CD4-positive, alpha-beta T cell (primary cell): Measurements from ENCODE around the gene SPSB3. TPM values are rescaled to one million over a fixed set of nuclear protein-coding genes. Genes with fewer than 3 reads are reported as not detected.
A peak's percentile ranks its signal among the peaks of the same experiment; 100 is the strongest.

Experiments
- ATAC-seq: fragments of 200-7000 bp; cut with Tn5 transposase; one replicate; pipeline ENCODE4 v1.10.0; 2022; ENCODE audit warnings: mild to moderate bottlenecking; ENCODE audit not compliant: poor library complexity
- CTCF ChIA-PET: fragments of 350-600 bp; sonication (Branson Sonifier 250); formaldehyde crosslinking; loops from one replicate; lab custom pipeline; 2021; ENCODE audit warnings: antibody characterized with exemption, inconsistent platforms; lab: Charles Lee
- POLR2A ChIA-PET: fragments of 350-600 bp; sonication (Branson Sonifier 250); formaldehyde crosslinking; loops from one replicate; lab custom pipeline; 2021; ENCODE audit warnings: antibody characterized with exemption, inconsistent platforms; lab: Charles Lee
- DNase-seq, 14 experiments: peaks; one replicate each; pipeline ENCODE4 v3.0.0-alpha.2; 2013 to 2020; ENCODE audit warnings: mixed read lengths in 2 of 14
- H3K27ac ChIP-seq, 2 donors: one replicate each; pipeline versions ENCODE4 v1.5.1 to v1.7.0; 2013; ENCODE audit warnings: low read length in 2 of 2, low read depth in 1 of 2, mild to moderate bottlenecking in 1 of 2
- H3K27me3 ChIP-seq, 2 experiments: 1 replicate in 1 of 2; 2 replicates in 1 of 2; pipeline versions ENCODE4 v1.6.1 to v1.7.0; 2013; ENCODE audit warnings: low read length in 2 of 2, control low read depth in 1 of 2, mild to moderate bottlenecking in 1 of 2, moderate library complexity in 1 of 2; ENCODE audit not compliant: insufficient read depth in 2 of 2, control insufficient read depth in 1 of 2
- H3K36me3 ChIP-seq: one replicate; pipeline ENCODE4 v1.6.1; 2013; ENCODE audit warnings: low read length, control low read depth; ENCODE audit not compliant: insufficient read depth
- H3K4me1 ChIP-seq: one replicate; pipeline ENCODE4 v1.6.1; 2013; ENCODE audit warnings: low read length, control low read depth; ENCODE audit not compliant: insufficient read depth
- H3K4me3 ChIP-seq: one replicate; pipeline ENCODE4 v1.5.1; 2013; ENCODE audit warnings: mild to moderate bottlenecking, low read length, moderate library complexity
- H3K9me3 ChIP-seq, 2 experiments: 1 replicate in 1 of 2; 2 replicates in 1 of 2; pipeline versions ENCODE4 v1.6.1 to v1.7.0; 2013; ENCODE audit warnings: low read length in 2 of 2, mild to moderate bottlenecking in 2 of 2, control low read depth in 1 of 2, moderate library complexity in 1 of 2; ENCODE audit not compliant: control insufficient read depth in 1 of 2, insufficient read depth in 1 of 2
- H3K27ac Mint-ChIP-seq: one replicate; pipeline ENCODE4 v1.8.0; 2020; ENCODE audit warnings: mixed read lengths
- H3K27me3 Mint-ChIP-seq: one replicate; pipeline ENCODE4 v1.8.0; 2021; ENCODE audit warnings: mixed read lengths
- H3K36me3 Mint-ChIP-seq: one replicate; pipeline ENCODE4 v1.8.0; 2021; ENCODE audit warnings: low read depth, mixed read lengths
- H3K4me1 Mint-ChIP-seq: one replicate; pipeline ENCODE4 v1.8.0; 2021; ENCODE audit warnings: low read depth, mixed read lengths
- H3K4me3 Mint-ChIP-seq: one replicate; pipeline ENCODE4 v1.8.0; 2020; ENCODE audit warnings: mild to moderate bottlenecking, mixed read lengths
- H3K9me3 Mint-ChIP-seq: one replicate; pipeline ENCODE4 v1.8.0; 2020; ENCODE audit warnings: mixed read lengths
- intact Hi-C, 2 experiments: fragments of 100-400 bp; cut with DNase I in 1 of 2; cut with micrococcal nuclease in 1 of 2; formaldehyde crosslinking; loops; one replicate each; pipeline versions ENCODE4 v1.15.1 to v1.9.0; 2023 to 2025; cut with DNase I, micrococcal nuclease
- total RNA-seq, 174 experiments: library from RNA in 2 of 174; stranded (reverse) in 2 of 174; gene quantifications; one replicate each; pipeline ENCODE4 v1.2.3 and lab custom pipeline; 2021 to 2026
- TF ChIP-seq, protein P1 (sequence below): fragments of 200-600 bp; IDR thresholded peaks from one replicate; pipeline ENCODE4 v1.8.0; 2022; ENCODE audit warnings: antibody characterized with exemption, mild to moderate bottlenecking

The SPSB3 gene
- total RNA-seq, 2 experiments from 2014 or later = 86.3 to 87.6 TPM

DNA sequence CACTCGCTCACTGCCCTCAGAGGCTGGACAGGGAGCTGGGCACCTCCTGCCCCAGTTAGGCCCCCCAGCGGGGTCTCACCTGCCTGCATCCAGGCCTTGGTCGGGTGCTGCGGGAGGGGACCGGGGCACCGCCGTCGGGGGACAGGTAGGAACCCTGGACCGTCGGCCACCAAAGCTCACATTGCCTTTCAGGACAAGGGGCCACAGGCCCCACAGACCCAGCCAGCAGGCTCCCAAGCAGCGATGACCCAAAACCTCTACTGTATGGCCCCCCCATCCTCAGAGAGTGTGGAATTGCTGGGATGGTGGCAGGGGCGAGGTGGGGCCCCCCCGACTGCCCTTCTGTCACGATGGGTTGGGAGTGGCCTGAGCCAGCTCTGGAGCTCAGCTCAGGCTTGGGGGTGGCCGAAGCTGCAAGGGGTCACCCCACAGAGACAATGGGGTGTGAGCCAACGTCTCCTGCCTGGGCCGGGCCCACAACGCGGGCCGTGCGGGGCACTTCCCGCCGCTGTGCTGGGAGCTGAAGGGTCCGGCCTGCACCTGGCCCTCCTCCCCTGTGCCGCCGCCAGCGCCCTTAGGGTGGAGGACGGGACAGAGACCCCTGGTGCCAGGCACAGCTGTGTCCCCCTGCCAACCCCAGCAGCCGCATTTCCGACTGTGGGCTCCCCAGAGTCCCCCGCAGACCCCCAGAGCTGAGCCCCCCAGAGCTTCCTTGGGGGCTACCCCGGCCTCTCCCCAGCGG is 10.6 kb upstream of the SPSB3 start:
- H3K9me3 ChIP-seq = peaks cover 7 to 8% of the 10 kb centered on the region in 2 experiments
- no peak overlapping the region for H3K4me3 ChIP-seq
- H3K36me3 ChIP-seq = peaks cover 19% of the 10 kb centered on the region
- Mint-ChIP-seq H3K27ac (no peak overlapping the region), H3K9me3 (peaks cover 3% of the 10 kb centered on the region), H3K4me3 (no peak overlapping the region), H3K36me3 (peaks cover 11% of the 10 kb centered on the region), H3K4me1 (no peaks in the 10 kb centered on the region), H3K27me3 (no peaks in the 10 kb centered on the region)
- intact Hi-C loops = no loop called here
- CTCF ChIA-PET = no interaction called here
- POLR2A ChIA-PET = interaction anchor here (2.2 kb wide), 1 partner anchor 10 kb away, joined by 9 read pairs; the partner anchor contains the start of genes NUBP2 and SPSB3
- no peak overlapping the region for H3K27ac ChIP-seq
- ATAC-seq (no peak), DNase-seq (peak in 1 of 14 experiments; percentile 16)
- H3K4me1 ChIP-seq = no peaks in the 10 kb centered on the region
- no peaks in the 10 kb centered on the region for H3K27me3 ChIP-seq
- TF ChIP-seq, protein P1, sequence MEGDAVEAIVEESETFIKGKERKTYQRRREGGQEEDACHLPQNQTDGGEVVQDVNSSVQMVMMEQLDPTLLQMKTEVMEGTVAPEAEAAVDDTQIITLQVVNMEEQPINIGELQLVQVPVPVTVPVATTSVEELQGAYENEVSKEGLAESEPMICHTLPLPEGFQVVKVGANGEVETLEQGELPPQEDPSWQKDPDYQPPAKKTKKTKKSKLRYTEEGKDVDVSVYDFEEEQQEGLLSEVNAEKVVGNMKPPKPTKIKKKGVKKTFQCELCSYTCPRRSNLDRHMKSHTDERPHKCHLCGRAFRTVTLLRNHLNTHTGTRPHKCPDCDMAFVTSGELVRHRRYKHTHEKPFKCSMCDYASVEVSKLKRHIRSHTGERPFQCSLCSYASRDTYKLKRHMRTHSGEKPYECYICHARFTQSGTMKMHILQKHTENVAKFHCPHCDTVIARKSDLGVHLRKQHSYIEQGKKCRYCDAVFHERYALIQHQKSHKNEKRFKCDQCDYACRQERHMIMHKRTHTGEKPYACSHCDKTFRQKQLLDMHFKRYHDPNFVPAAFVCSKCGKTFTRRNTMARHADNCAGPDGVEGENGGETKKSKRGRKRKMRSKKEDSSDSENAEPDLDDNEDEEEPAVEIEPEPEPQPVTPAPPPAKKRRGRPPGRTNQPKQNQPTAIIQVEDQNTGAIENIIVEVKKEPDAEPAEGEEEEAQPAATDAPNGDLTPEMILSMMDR = no peak

DNA sequence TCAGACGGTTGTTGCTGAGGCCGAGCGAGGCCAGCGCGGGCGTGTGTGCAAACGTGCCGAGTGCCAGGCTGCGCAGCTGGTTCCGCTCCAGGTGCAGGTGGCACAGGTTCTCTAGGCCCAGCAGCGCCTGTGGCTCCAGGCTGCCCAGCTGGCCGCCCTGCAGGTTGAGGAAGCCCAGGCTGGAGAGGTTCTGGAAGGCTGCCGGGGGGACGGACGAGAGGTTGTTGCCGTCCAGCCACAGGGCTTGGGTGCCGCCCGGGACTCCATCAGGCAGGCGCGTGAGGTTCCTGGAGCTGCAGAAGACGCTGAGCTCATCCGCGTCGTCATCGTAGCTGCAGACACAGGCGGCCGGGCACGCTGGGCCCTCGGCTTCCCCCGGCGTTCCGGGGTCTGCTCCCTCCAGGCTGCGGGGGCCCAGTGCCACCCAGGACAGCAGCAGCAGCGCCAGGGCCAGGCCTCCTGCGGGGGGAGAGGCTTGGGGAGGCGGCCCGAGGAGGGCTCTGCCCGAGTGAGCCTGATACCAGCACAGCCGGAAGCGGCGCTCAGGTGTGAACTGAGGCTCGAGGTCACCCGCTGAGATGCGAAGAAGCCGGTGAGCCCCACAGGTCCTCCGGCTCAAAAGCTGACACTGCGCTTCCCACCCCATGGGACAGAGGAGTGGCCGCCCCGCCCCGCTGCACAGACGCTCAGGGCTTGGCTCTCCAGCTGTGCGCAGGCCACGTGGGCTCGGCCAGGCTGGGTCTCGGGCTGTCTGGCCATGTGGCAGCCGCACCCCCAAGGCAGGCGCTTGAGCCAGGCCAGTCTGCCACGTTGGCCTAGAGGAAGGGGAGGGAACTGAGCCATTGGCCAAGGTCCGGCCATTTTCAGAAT is 9.8 kb upstream of the SPSB3 start:
- Histone ChIP-seq H3K9me3 (no peaks in the 10 kb centered on the region), H3K4me1 (no peaks in the 10 kb centered on the region), H3K36me3 (peaks cover 23% of the 10 kb centered on the region), H3K27ac (no peak overlapping the region), H3K27me3 (no peaks in the 10 kb centered on the region), H3K4me3 (no peak overlapping the region)
- no peak overlapping the region for H3K4me3 Mint-ChIP-seq
- intact Hi-C loops = no loop called here
- H3K9me3 Mint-ChIP-seq = peaks cover 1% of the 10 kb centered on the region
- no peaks in the 10 kb centered on the region for H3K4me1 Mint-ChIP-seq
- ATAC-seq = no peak
- TF ChIP-seq, protein P1 = no peak
- H3K27ac Mint-ChIP-seq = no peak overlapping the region
- H3K27me3 Mint-ChIP-seq = no peaks in the 10 kb centered on the region
- DNase-seq = peak in 1 of 14 experiments; percentile 27
- peaks cover 8% of the 10 kb centered on the region for H3K36me3 Mint-ChIP-seq
- CTCF ChIA-PET = no interaction called here
- POLR2A ChIA-PET = interaction anchor here (1.4 to 2.2 kb wide), 3 partner anchors 10 to 34 kb away, joined by 3 to 9 read pairs (median 9); partner anchors contain the start of genes HAGH, NUBP2 and SPSB3

DNA sequence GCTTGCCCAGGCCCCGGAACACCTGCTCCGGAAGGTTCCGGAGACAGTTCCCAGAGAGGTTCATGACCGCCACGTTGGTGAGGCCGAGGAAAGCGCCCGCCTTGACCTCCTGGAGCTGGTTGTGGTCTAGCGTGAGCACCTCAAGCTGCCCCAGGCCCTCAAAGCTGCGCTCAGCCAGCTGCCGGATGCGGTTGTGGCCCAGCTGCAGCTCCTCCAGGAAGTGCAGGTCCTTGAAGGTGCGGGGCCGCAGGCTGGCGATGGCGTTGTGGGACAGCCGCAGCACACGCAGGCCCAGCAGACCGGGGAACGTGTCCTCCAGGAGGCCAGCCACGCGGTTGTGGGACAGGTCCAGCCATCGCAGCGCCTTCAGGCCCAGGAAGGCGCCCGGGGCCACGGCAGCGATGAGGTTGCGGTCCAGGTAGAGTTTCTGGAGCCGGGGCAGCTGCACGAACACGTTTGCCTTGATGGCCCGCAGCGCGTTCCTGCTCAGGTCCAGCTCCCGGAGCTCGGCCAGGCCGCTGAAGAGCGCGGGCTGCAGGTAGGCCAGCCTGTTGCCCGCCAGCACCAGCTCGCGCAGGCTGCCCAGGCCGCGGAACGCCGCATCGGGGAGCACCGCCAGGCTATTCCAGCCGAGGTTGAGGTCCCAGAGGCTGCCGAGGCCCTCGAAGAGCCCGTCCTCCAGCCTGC is 9.0 kb upstream of the SPSB3 start:
- Mint-ChIP-seq H3K4me1 (no peaks in the 10 kb centered on the region), H3K9me3 (no peaks in the 10 kb centered on the region), H3K27me3 (no peaks in the 10 kb centered on the region), H3K4me3 (no peak overlapping the region), H3K27ac (no peak overlapping the region), H3K36me3 (peaks cover 7% of the 10 kb centered on the region)
- CTCF ChIA-PET = no interaction called here
- DNase-seq = peak in 1 of 14 experiments; percentile 23
- H3K27me3 ChIP-seq = no peaks in the 10 kb centered on the region
- peaks cover 2% of the 10 kb centered on the region for H3K4me1 ChIP-seq
- POLR2A ChIA-PET = interaction anchor here (1.4 to 1.5 kb wide), 2 partner anchors 9 to 35 kb away, joined by 3 to 9 read pairs; partner anchors contain the start of genes HAGH, NUBP2 and SPSB3
- intact Hi-C loops = no loop called here
- TF ChIP-seq, protein P1 = no peak
- no peak for ATAC-seq
- no peak overlapping the region for H3K4me3 ChIP-seq
- H3K27ac ChIP-seq = no peak overlapping the region
- peaks cover 0 to 4% of the 10 kb centered on the region in 2 experiments for H3K9me3 ChIP-seq
- peaks cover 31% of the 10 kb centered on the region for H3K36me3 ChIP-seq
